Sciatic nerve (tissue), 2 donors: ENCODE data around the gene POU2F1. TPM values are rescaled to one million over a fixed set of nuclear protein-coding genes. Genes with fewer than 3 reads are reported as not detected.

Experiments used
- ATAC-seq: fragments of 200-7000 bp; cut with Tn5 transposase; one replicate; pipeline ENCODE4 v1.9.1; 2020; ENCODE audit warnings: mild to moderate bottlenecking, moderate library complexity
- DNase-seq: peaks from one replicate; pipeline ENCODE4 v3.0.0-alpha.2; 2020; ENCODE audit warnings: low spot score
- intact Hi-C: fragments of 100-400 bp; cut with DNase I; formaldehyde crosslinking; loops from one replicate; pipeline ENCODE4 v1.14.2; 2022
- total RNA-seq: library from RNA; stranded (reverse); fragmentation: NEBNext Ultra II Directional; extraction: Animal tissue kit (Norgen Biotek cat#: 25700); gene quantifications from one replicate; pipeline ENCODE4 v1.2.1, GENCODE V29; 2021
- donor health status: DM: no; HTN: no; CAD: no.
- donor health status: DM: no; HTN: no; CAD: no.

Gene POU2F1
- 33.1 TPM for total RNA-seq

DNA sequence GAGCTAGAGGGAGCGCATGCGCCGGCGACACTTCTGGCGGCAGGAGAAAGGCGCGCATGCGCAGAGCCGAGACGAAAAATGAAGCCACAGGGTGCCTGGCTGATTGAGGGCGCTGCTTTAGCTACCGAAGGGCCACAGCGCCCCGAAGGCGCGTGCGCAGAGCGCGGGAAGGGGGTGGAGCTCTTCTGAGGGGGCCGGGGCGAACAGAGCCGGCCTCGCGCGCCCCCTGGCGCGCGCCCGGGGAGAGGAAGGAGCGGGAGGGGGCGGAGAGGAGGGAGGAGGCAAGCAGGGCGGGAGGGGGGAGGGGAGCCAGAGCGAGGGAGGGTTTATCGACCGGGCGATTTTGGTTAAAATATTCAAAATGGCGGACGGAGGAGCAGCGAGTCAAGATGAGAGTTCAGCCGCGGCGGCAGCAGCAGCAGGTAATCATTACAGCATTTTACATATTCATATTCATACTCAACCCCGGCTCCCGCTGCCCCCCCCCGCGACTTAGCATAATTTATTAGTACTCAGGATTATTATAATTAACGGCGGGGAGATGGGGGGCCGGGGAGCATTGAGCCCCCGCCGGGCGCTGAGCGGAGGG is at the start of gene POU2F1:
TSS of gene POU2F1 (plus strand) at position 350 of the 589 bp plus-strand sequence. CDS start at position 362, 12 bp downstream.
- DNase-seq (peak; percentile 100), ATAC-seq (peak; percentile 98)
- intact Hi-C loops, result no loop called here

- DNase-seq (no peak), ATAC-seq (no peak)
- intact Hi-C loops, result no loop called here
These were observed 49.3 kb upstream of the POU2F1 start for GRCh38 chr1:167171286-167171929.

GRCh38 chr1:167173516-167174184 is 47.0 kb upstream of the POU2F1 start:
- DNase-seq, result no peak
- ATAC-seq, result no peak
- intact Hi-C loops, result no loop called here

DNA sequence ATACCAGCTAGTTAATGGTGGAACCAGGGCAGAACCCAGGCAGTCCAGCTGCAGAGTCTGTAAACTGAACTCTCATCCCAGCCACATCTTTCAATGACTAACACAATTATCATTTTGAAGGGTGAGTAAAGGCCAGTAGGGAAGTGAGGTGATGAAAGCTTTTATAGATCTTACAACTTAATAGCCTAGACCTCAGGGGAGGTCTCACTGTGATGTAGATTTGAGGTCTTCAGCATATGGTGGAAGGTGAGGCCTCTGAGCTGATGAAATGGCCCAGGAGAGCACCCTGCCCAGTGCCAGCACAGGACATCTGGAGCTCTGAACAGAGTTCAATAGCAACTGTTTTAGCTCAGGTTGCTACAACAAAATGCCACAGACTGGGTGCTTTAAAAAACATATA is 44.8 kb upstream of the POU2F1 start:
- intact Hi-C loops, result no loop called here
- DNase-seq (no peak), ATAC-seq (no peak)

- no peak for DNase-seq
- intact Hi-C loops, result no loop called here
- ATAC-seq, result no peak
These were observed 41.9 kb upstream of the POU2F1 start for GRCh38 chr1:167178831-167179230.

DNA sequence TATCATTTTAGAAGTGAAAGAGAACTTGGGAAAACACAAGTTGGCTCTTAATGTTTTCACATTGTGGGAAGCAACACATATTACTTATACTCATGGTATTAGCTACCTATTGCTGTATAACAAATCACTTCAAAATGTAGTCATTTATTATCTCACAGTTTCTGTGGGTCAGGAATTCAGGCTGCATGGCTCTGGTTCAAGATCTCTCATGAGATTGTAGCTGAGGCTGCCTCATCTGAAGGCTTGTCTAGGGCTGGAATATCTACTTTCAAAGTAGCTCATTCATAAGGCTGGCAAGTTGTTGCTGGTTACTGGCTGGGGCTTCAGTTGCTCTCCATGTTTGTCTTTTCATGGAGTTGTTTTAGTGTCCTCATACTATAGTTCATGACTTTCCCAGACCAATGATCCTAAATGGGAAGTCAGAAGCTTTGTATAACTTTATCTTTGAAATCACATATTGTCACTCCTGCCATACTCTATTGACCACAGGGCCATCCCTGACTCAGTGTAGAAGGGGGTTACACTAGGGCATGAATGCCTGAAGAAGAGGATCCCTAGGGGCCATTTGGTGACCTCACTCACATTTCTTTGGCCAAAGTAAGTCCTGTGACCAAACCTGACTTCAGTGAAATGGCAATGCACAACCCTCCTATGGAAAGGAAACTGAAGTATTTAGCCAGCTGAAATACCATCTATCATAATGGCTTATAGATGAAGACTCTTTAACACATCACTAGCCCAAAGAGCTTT is 37.9 kb upstream of the POU2F1 start:
- no peak for ATAC-seq
- intact Hi-C loops, result no loop called here
- no peak for DNase-seq

DNA sequence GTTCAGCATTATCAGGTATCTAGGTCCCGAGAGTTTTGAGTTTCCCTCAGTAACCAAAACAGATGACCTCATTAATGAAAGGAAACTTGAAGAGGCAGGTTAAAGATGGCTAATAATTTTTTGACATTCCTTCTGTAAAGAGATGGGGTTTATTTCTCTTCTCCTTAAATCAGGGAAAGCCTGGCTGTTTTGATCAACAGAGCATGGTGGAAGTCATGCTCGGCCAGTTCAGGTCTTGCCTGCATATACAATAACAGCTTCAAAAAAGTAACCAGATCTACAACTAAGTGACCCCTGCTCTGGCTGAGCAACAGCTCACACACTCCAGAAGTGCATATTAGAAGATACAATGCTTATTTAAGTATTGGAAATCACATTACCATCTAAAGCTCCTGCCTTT is 36.6 kb upstream of the POU2F1 start:
- no peak for ATAC-seq
- intact Hi-C loops, result no loop called here
- no peak for DNase-seq

- no peak for ATAC-seq
- DNase-seq, result no peak
- intact Hi-C loops, result no loop called here
These were observed 35.6 kb upstream of the POU2F1 start for GRCh38 chr1:167185062-167185461.

DNA sequence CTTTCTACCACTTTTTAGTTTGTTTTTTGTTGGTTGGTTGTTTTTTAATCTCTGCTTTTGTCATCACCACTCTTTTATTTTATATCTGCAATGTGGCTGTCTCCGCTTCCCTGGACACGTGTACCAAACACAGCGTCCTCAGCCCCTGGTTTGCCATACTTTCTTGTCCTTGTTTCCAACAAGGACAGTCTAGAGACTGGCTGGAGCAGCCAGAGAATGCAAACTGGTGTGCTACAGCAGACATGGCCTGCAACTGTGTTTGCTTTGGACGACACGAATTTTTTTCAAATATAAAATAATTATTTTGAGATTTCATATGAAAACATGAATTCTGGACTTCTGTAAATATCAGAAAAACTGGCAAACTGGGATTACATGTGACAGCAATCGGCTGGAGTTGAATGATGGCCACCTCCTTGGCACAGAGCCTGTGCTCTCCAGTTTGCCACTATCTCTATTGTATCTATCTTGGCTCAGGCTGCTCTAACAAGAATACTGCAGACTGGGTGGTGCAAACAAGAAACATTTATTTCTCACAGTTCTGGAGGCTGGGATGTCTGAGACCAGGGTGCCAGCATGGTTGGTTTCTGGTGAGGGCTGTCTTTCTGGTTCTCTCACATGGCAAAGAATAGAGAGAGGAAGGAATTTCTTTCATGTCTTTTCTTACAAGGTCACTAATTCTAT is 34.6 kb upstream of the POU2F1 start:
- intact Hi-C loops, result no loop called here
- DNase-seq (no peak), ATAC-seq (no peak)

GRCh38 chr1:167186771-167187170 is 33.9 kb upstream of the POU2F1 start:
- intact Hi-C loops, result no loop called here

GRCh38 chr1:167190747-167191237 is 29.9 kb upstream of the POU2F1 start:
- ATAC-seq, result no peak
- intact Hi-C loops, result no loop called here
- DNase-seq, result no peak

More at GRCh38 chr1:167186771-167187170, 33.9 kb upstream of the POU2F1 start:
- no peak for DNase-seq
- ATAC-seq, result no peak

GRCh38 chr1:167191958-167192357 is 28.7 kb upstream of the POU2F1 start:
- no peak for ATAC-seq
- intact Hi-C loops, result no loop called here
- DNase-seq, result no peak

GRCh38 chr1:167194182-167194581 is 26.5 kb upstream of the POU2F1 start:
- intact Hi-C loops, result no loop called here
- no peak for DNase-seq
- ATAC-seq, result no peak

DNA sequence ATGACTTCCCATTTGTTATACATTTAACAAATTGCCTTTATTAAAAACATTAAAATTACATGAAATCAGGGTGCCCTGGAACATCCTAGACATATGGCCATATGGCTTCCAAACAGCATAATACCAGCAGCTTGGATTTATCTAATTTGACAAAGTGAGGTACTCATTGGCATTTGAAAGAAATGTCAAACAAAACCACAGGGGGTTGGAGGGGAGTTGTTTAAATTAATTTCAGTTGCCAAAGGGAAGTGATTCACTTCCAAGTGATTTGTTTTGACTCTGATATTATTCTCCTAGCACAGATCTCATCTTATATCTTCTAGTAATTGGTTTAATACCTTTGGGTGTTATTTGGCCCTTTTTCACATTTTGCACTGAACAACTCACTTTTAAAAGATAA is 24.5 kb upstream of the POU2F1 start:
- intact Hi-C loops, result no loop called here
- DNase-seq (no peak), ATAC-seq (no peak)

- ATAC-seq (no peak), DNase-seq (no peak)
- intact Hi-C loops, result no loop called here
These were observed 23.4 kb upstream of the POU2F1 start for GRCh38 chr1:167197236-167197635.

GRCh38 chr1:167197692-167198091 is 23.0 kb upstream of the POU2F1 start:
- ATAC-seq, result no peak
- no peak for DNase-seq
- intact Hi-C loops, result no loop called here

DNA sequence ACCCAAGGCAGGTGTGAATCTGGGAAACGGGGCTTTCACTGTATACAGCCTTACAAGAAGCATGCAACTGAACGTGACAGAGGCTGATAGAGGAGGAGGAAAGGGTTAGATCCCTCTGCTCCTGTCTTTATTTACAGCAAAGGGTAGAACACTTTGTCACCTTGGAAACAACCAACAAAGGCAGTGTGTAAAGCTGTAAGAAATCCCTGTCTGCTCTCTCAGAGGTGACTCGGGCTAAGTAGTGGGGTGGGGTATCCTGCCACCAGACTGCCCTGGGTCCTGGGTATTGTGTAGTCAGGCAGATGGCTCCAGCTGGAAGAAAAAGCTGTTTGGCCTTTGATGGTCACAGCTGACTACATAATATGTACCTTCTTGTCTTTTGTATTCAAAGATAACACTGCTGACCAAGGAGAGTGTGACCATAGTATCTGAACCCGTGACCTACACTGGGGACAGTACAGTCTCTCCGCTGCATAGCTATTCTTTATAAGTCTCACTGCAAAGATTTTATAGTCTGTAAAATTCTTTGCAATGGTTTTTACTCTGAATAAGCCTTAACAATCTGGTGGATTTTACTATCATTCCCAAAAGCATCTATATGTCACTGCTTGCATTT is 22.1 kb upstream of the POU2F1 start:
- intact Hi-C loops, result no loop called here
- DNase-seq (no peak), ATAC-seq (no peak)

DNA sequence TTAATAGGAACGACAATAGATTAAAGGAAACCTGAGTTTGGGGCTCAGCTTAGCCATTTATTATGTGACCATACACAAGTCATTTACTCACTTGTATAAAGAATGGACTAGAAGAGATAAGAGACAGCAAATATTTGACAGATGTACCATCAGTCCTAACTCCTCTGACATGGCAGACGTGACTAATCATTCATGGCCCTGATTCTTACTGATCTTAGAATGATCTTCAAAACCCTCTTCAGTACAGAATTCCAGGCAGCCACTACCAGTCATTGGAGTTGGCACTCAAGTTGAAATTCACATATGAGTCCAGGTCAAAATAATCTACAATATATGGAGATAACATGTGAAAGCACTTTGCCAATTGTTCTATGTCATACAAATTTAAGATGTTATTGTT is 21.0 kb upstream of the POU2F1 start:
- intact Hi-C loops, result no loop called here
- no peak for ATAC-seq
- DNase-seq, result no peak

- ATAC-seq (no peak), DNase-seq (no peak)
- intact Hi-C loops, result no loop called here
These were observed 20.4 kb upstream of the POU2F1 start for GRCh38 chr1:167200272-167200671.
